ENCODE results near the gene AKAP11.

AKAP11 gene

GRCh38 chr13:42272804-42273175 is 838 bp downstream of the AKAP11 start:
- DNase-seq (ENCODE audit: low spot score) = no peak

GRCh38 chr13:42274386-42275097 is 2.6 kb downstream of the AKAP11 start:
- no peak for DNase-seq (ENCODE audit: low spot score)

- DNase-seq (ENCODE audit: low spot score) = no peak
Observed at GRCh38 chr13:42275098-42275471, 3.1 kb downstream of the AKAP11 start.

- DNase-seq (ENCODE audit: low spot score) = peak; percentile 13
Observed at GRCh38 chr13:42275506-42275905, 3.6 kb downstream of the AKAP11 start.

- no peak for DNase-seq (ENCODE audit: low spot score)
Observed at GRCh38 chr13:42276683-42277082, 4.7 kb downstream of the AKAP11 start.

- no peak for DNase-seq (ENCODE audit: low spot score)
Observed at GRCh38 chr13:42277618-42278276, 5.8 kb downstream of the AKAP11 start.

- no peak for DNase-seq (ENCODE audit: low spot score)
Observed at GRCh38 chr13:42279080-42279479, 7.1 kb downstream of the AKAP11 start.

- no peak for DNase-seq (ENCODE audit: low spot score)
Observed at GRCh38 chr13:42279986-42280385, 8.0 kb downstream of the AKAP11 start.

GRCh38 chr13:42280537-42280936 is 8.6 kb downstream of the AKAP11 start:
- DNase-seq (ENCODE audit: low spot score) = no peak

- peak; percentile 14 for DNase-seq (ENCODE audit: low spot score)
Observed at GRCh38 chr13:42283574-42283973, 11.6 kb downstream of the AKAP11 start.

- DNase-seq (ENCODE audit: low spot score) = no peak
Observed at GRCh38 chr13:42284068-42284467, 12.1 kb downstream of the AKAP11 start.

GRCh38 chr13:42298392-42298791 is 26.4 kb downstream of the AKAP11 start:
- DNase-seq (ENCODE audit: low spot score) = peak; percentile 20

- peak; percentile 56 for DNase-seq (ENCODE audit: low spot score)
Observed at GRCh38 chr13:42305503-42305902, 33.6 kb downstream of the AKAP11 start.

- DNase-seq (ENCODE audit: low spot score) = no peak
Observed at GRCh38 chr13:42307461-42307860, 35.5 kb downstream of the AKAP11 start.

GRCh38 chr13:42312817-42313431 is 41.0 kb downstream of the AKAP11 start:
- peak; percentile 13 for DNase-seq (ENCODE audit: low spot score)

- DNase-seq (ENCODE audit: low spot score) = no peak
Observed at GRCh38 chr13:42318570-42318969, 46.6 kb downstream of the AKAP11 start.

- no peak for DNase-seq (ENCODE audit: low spot score)
Observed at GRCh38 chr13:42320375-42320787, 48.4 kb downstream of the AKAP11 start.

- DNase-seq (ENCODE audit: low spot score) = no peak
Observed at GRCh38 chr13:42322806-42323205, 50.9 kb downstream of the AKAP11 start.

- no peak for DNase-seq (ENCODE audit: low spot score)
Observed at GRCh38 chr13:42324704-42325103, 52.8 kb downstream of the AKAP11 start.

- DNase-seq (ENCODE audit: low spot score) = no peak
Observed at GRCh38 chr13:42327725-42328124, 55.8 kb downstream of the AKAP11 start.

- DNase-seq (ENCODE audit: low spot score) = no peak
Observed at GRCh38 chr13:42328672-42329071, 56.7 kb downstream of the AKAP11 start.

- DNase-seq (ENCODE audit: low spot score) = no peak
Observed at GRCh38 chr13:42329239-42329638, 57.3 kb downstream of the AKAP11 start.

- no peak for DNase-seq (ENCODE audit: low spot score)
Observed at GRCh38 chr13:42331009-42331408, 59.1 kb downstream of the AKAP11 start.
